ENCODE measurements around the gene RAI14.

The RAI14 gene

GRCh38 chr5:34849253-34849652 is 193.1 kb downstream of the RAI14 start:
- no peak for DNase-seq (ENCODE audit: low read depth, low spot score)

DNA sequence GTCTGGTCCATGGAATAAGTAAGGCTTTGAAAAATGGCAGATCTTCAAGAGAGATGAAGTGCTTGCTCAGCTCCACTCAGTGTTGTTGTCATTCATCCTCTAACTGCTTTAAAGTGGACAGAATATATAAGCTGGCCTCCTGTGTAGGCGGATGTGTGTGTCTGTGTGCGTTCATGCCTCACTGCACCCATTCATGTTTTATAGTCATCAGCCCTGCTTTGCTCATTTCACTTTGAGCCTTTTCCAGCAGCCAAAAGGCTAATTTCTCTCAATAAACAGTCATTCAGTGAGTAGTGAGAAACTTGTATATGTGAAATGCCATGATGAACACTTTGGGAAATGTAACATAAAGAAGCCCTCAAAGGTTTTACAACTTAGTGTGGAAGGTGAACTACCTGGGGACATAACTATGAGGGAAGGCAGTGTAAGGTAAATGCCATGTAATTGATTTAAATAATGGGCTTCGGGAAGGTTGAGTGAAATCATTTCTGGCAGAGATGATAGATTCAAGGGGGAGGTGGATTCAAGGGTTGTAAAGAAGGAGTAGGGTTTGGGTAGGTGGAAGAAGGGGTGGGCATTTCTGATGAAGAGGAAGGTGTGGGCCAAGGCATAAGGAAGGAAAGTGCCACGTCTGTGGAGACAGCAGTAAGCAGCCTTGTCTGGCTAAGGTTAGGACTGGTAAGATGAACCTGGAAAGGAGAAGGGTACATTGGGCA is 198.5 kb downstream of the RAI14 start:
- no peak for DNase-seq (ENCODE audit: low read depth, low spot score)

DNA sequence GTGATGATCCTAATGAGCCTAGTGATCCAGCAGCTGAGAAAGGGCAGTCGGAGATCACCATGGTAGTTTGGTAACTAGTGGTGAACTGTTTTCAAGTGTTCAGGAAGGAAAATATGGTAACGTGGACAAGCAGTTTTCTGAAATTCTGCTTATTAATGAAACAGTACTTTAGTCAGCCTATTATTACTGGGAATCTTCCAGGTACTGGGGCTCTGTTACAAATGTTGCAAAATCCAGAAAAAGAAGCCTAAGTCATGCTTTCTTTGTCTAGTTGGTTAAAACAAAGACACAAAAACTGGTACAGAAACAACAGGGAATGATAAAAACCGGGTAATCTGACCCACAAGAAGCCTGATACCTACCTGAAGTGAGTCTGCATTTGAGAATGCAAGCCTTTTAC is 201.0 kb downstream of the RAI14 start:
- no peak for DNase-seq (ENCODE audit: low read depth, low spot score)

GRCh38 chr5:34857894-34858293 is 201.8 kb downstream of the RAI14 start:
- DNase-seq (ENCODE audit: low read depth, low spot score): no peak

GRCh38 chr5:34858790-34859189 is 202.7 kb downstream of the RAI14 start:
- no peak for DNase-seq (ENCODE audit: low read depth, low spot score)

GRCh38 chr5:34859253-34859652 is 203.1 kb downstream of the RAI14 start:
- no peak for DNase-seq (ENCODE audit: low read depth, low spot score)

- no peak for DNase-seq (ENCODE audit: low read depth, low spot score)
Measured at GRCh38 chr5:34863946-34864345, 207.8 kb downstream of the RAI14 start.

DNA sequence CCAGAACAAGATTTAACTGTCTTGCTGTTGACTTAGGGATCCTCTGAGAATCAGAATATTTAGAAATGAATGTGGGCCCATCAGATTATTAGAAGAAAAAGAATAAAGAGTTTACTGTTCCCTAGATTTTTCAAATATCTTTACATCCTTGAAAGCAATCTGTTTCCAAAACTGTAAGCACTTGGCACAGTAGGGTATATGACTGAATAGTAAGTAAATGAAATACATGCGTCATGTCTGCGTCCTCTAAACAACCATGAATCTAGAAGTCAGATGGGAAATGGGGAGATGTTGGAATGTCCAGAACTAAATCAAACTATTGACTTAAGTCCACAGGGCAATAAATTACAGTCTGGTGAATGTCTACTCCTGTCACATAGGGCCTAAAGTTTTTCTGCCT is 209.0 kb downstream of the RAI14 start:
- no peak for DNase-seq (ENCODE audit: low read depth, low spot score)

- no peak for DNase-seq (ENCODE audit: low read depth, low spot score)
Measured at GRCh38 chr5:34866989-34867471, 210.9 kb downstream of the RAI14 start.

DNA sequence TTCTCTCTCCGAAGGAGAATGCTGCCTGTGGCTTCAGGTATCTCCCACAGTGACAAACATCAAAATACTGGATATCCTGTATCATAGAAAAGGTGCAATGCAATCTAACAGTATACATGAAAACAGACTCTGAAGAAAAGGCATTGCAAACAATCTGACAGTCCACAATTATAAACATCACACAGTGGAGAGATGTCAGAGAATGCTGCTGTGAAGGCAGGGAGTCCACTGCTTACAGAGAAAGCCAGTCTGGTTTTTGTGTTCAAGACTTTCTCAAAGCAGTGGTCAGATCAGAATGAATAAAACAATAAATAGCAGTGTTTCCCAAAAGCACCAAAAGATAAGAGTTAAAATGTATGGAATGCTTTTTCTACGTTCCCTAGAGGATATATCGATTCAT is 211.5 kb downstream of the RAI14 start:
- DNase-seq (ENCODE audit: low read depth, low spot score): no peak

DNA sequence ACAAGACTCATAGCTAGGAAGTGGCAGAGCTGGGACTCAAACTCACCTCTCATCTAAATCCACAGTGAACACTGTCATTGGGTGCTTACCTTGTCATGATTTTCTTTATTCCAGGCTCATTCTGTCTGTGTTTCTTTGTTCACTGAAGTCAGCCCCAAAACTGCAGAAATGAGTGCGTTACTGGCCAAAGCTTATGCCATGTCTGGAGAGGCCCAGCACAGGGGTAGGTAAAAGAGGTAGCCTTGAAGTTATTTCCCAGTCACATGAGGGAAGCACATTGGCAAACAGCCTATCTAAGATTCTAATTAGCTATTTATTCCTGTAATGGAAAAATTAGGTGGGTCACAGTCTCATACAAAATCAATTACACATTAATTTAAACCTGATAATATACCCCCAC is 212.7 kb downstream of the RAI14 start:
- DNase-seq (ENCODE audit: low read depth, low spot score): no peak

DNA sequence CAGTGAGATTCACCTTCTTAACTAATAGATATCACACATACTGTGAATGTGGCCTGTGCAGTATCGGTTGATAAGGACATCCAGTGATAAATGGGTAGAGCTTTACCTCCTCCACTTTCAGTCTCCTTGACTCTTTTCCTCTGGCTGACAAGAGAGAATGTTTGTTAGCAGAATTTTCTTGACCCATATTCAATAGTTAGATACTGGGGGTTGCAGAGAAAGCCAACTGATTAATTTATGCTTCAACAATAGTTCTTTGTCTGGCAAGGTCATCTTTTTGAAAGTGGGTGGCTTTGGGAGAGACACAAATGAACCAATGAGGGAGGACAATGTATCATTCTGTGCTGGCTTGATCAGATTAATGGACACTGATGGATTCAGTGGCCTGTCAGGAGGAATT is 213.1 kb downstream of the RAI14 start:
- DNase-seq (ENCODE audit: low read depth, low spot score): no peak

- no peak for DNase-seq (ENCODE audit: low read depth, low spot score)
Measured at GRCh38 chr5:34870382-34870781, 214.3 kb downstream of the RAI14 start.

- DNase-seq (ENCODE audit: low read depth, low spot score): no peak
Measured at GRCh38 chr5:34876275-34876674, 220.1 kb downstream of the RAI14 start.

GRCh38 chr5:34881246-34881645 is 225.1 kb downstream of the RAI14 start:
- no peak for DNase-seq (ENCODE audit: low read depth, low spot score)

All from brain pericyte (primary cell).